Measurements from ENCODE around the gene PTK6.

DNA sequence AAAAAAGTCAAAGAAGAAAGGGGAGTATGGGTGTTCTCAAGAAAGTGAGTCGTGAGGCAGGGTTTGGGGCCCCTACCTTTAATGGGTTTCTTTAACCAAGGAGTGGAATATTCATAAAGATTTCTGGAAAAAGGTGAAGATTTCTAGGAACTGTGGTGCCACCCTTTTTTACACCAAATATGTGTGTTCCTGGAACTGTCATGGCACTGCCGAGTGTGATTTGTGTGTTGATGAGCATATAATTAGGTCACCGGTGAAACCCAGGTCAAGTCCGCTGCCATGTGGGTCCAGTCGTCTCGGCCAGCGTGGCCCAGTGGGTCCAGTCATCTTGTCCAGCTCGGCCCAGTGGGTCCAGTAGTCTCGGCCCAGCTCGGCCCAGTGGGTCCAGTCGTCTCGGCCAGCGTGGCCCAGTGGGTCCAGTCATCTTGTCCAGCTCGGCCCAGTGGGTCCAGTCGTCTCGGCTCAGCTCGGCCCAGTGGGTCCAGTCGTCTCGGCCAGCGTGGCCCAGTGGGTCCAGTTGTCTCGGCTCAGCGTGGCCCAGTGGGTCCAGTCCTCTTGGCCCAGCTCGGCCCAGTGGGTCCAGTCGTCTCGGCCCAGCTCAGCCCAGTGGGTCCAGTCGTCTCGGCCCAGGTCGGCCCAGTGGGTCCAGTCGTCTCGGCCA, 30.0 kb downstream of the PTK6 start:
- TF ChIP-seq, protein P1, sequence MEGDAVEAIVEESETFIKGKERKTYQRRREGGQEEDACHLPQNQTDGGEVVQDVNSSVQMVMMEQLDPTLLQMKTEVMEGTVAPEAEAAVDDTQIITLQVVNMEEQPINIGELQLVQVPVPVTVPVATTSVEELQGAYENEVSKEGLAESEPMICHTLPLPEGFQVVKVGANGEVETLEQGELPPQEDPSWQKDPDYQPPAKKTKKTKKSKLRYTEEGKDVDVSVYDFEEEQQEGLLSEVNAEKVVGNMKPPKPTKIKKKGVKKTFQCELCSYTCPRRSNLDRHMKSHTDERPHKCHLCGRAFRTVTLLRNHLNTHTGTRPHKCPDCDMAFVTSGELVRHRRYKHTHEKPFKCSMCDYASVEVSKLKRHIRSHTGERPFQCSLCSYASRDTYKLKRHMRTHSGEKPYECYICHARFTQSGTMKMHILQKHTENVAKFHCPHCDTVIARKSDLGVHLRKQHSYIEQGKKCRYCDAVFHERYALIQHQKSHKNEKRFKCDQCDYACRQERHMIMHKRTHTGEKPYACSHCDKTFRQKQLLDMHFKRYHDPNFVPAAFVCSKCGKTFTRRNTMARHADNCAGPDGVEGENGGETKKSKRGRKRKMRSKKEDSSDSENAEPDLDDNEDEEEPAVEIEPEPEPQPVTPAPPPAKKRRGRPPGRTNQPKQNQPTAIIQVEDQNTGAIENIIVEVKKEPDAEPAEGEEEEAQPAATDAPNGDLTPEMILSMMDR (IDR thresholded peaks at IDR 0.05; ENCODE audit: insufficient read depth, low read length), result no peak
- TF ChIP-seq POLR2AphosphoS5 (IDR thresholded peaks at IDR 0.05; ENCODE audit: low read depth) (no peak), SPI1 (IDR thresholded peaks at IDR 0.05; ENCODE audit: borderline replicate concordance, low read depth) (no peak), GABPA (IDR thresholded peaks at IDR 0.05; ENCODE audit: low read depth) (no peak)
- TF ChIP-seq, protein P2, sequence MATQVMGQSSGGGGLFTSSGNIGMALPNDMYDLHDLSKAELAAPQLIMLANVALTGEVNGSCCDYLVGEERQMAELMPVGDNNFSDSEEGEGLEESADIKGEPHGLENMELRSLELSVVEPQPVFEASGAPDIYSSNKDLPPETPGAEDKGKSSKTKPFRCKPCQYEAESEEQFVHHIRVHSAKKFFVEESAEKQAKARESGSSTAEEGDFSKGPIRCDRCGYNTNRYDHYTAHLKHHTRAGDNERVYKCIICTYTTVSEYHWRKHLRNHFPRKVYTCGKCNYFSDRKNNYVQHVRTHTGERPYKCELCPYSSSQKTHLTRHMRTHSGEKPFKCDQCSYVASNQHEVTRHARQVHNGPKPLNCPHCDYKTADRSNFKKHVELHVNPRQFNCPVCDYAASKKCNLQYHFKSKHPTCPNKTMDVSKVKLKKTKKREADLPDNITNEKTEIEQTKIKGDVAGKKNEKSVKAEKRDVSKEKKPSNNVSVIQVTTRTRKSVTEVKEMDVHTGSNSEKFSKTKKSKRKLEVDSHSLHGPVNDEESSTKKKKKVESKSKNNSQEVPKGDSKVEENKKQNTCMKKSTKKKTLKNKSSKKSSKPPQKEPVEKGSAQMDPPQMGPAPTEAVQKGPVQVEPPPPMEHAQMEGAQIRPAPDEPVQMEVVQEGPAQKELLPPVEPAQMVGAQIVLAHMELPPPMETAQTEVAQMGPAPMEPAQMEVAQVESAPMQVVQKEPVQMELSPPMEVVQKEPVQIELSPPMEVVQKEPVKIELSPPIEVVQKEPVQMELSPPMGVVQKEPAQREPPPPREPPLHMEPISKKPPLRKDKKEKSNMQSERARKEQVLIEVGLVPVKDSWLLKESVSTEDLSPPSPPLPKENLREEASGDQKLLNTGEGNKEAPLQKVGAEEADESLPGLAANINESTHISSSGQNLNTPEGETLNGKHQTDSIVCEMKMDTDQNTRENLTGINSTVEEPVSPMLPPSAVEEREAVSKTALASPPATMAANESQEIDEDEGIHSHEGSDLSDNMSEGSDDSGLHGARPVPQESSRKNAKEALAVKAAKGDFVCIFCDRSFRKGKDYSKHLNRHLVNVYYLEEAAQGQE (IDR thresholded peaks at IDR 0.05; ENCODE audit: insufficient replicate concordance, low read depth), result no peak
